Smooth muscle cell of the brain vasculature (primary cell): Measurements from ENCODE around the gene SESN2.

Experiments
- DNase-seq: peaks from one replicate; pipeline ENCODE4 v3.0.0-alpha.2; 2012; ENCODE audit warnings: low read depth, low spot score

The SESN2 gene, protein sequence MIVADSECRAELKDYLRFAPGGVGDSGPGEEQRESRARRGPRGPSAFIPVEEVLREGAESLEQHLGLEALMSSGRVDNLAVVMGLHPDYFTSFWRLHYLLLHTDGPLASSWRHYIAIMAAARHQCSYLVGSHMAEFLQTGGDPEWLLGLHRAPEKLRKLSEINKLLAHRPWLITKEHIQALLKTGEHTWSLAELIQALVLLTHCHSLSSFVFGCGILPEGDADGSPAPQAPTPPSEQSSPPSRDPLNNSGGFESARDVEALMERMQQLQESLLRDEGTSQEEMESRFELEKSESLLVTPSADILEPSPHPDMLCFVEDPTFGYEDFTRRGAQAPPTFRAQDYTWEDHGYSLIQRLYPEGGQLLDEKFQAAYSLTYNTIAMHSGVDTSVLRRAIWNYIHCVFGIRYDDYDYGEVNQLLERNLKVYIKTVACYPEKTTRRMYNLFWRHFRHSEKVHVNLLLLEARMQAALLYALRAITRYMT

DNA sequence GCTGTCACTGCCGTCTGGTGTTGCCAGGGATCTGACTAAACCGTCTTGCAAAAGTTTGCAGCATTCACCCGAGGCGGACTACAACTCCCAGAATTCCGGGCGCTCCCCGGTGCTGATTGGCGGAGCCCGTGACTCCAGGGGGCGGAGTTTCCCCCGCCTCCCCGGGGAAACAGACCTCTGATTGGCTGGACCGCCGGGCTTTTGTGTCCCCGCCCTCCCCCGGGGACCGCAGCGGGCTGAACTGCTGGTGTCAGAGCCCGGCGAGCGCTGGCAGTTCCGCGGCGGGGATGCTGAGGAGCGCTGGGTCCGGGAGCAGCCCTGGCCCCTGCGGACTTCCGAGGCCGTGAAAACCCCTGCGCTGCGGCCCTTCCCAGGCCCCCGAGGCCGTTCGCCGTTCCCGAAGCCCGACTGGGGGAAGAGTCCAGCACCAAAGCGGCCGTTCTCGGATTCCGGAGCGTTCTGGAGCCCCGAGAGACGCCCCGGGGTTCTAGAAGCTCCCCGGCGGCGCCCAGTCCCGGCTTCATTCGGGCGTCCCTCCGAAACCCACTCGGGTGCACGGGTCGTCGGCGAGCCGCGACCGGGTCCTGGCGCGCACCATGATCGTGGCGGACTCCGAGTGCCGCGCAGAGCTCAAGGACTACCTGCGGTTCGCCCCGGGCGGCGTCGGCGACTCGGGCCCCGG is at the start of gene SESN2:
SESN2 (plus strand) TSS at position 267 of the 682 bp plus-strand sequence; CDS start at position 597, 330 bp downstream.
- peak; percentile 96 for DNase-seq

DNA sequence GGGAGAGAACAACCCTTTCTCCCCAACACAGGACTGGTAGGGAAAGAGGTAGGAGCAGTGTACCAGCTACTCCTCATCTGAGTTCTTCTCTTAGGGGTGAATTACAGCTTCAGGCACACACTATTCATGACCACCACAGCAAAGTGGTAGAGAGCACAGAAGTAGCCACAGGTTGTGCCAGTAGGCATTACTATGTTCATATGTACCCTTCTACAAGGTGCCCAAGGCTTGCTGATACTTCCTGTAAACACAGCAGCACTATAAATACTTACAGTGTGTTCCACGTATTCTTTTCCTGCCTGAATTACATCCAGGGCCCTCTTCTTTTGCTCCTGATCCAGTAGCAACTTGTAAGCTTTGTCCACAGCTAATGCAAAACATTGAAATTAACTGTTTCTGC is 49.6 kb upstream of the SESN2 start:
- no peak for DNase-seq

DNA sequence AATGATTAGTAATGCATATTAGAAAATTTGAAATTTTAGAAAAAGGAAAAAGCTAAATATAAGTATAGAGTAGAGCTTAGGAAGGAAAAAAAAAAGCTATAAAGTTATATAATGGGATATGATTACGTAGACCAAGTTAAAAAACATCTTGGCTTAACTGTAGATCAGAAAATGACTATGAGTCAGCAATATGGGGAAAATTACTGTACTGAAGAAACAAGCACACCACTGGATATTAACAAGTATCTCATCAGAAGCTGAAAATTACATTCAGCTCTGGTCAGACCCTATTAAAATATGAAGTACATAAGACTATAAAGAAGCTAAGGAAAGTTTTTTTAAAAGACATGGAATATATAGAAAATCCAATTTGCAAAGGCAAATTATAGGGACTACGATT is 46.0 kb upstream of the SESN2 start:
- DNase-seq: no peak

DNA sequence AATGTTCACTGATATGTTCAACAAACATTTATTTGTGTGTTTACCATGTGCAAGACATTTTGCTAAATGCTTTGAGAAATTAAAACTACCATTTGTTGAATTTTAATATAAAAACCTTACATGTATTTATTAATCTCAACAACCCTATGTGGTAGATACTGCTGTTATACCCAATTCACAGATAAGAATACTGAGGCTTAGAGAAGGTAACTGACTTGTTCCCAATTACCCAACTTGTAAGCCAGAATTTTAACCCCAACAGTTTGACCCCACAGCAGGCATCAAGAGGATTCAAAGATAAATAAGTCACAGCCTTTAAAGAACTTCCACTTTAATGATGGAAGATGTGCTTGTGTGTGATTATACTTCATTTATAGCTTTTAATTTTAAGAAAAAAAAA is 30.2 kb upstream of the SESN2 start:
- no peak for DNase-seq

DNA sequence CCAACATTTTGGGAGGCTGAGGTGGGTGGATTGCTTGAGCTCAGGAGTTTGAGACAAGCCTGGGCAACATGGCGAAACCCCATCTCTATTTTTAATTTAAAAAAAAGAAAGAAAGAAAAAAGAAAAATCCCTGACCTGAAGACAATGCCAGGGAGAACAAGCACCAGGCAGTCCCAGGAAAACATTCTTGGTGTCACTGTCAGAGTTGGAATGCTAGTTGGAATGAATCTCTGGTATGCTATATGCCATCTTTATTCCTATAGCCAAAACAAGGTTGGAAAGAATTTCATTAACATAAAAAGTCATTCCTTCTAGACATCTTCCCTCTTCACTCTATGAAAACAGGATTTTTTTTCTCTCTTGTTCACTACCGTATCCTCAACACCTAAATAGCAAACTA is 29.3 kb upstream of the SESN2 start:
- no peak for DNase-seq

DNA sequence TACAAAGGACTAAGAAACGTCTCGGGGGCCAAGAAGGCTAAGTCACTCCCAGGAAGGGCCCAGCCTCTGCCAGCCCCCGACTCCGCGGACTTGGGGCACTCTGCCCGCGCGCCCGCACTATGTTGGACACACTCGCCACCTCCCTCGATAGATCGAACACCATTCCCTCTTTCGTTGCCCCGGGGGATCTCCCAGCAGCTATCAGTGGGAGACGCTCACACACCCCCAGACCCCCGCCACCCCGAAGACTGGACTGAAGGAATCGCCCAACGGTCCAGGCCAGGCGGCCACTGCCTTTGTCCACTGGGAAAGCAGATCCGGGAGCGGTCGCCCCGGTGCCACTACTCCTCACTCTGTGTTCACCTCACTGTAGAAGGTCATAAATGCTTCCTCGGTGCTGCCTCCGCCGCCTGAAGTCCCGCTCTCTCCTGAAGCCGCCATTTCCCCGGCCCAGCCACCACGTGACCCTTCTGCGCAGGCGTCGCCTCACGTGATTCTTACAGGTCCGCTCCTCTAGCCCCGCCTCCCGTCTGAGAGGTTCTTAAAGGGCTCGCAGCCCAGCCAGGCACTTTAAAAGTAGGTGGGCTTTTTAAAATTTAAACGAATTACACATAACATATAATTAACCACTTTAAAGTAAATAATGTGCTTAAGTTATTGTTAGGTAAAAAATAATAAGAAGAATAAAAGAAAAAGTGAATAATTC is 26.6 kb upstream of the SESN2 start, which contains the start of gene DNAJC8:
DNAJC8 (minus strand) TSS at position 472 of the 706 bp plus-strand sequence; CDS start at position 441, 31 bp downstream.
- DNase-seq: peak; percentile 85

DNA sequence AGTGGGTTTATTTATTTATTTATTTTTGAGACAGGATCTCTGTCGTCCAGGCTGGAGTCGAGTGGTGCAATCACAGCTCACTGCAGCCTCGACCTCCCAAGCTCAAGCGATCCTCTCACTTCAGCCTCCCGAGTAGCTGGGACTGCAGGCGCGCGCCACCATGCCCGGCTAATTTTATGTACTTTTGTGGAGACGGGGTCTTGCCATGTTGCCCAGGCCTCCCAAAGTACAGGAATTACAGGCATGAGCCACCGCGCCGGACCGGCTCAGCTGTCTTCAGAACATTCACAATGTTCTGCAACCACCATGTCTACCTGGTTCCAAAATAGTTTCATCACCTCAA is 26.1 kb upstream of the SESN2 start:
- DNase-seq: no peak

DNA sequence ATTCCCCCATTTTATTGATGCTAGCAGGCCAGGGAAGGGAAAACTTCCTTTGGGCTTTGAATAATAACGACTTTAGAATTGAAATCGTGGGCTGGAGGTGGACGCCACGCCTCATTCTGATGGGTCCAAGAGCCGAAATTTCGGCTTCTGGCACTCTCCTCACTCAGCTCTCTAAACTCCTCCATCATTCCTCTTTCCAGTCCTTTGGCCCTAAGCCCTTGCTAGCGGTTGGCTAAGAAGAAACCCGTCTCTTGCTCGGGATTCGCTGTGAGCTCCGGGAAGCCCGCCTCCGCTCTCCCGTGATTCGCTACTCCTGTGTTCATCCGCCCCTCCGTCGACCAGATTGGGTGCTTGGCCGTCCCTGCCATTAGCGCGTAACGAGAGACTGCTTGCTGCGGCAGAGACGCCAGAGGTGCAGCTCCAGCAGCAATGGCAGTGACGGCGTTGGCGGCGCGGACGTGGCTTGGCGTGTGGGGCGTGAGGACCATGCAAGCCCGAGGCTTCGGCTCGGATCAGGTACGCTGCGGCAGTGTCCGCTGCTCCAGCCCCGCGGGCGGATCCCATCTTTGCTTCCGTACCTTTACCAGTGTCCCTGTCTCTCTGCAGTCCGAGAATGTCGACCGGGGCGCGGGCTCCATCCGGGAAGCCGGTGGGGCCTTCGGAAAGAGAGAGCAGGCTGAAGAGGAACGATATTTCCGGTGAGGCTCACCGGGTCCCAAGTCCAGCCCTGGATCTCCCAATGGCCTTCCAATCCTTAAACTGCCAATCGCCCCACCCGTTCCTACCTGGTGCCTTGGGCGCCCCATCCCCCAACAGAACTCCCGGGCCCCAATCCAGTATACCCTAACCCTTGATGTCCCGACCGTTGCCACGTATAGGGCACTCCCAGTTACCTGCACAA is 23.3 kb upstream of the SESN2 start, which contains the start of gene ATP5IF1:
ATP5IF1 (plus strand) TSS at position 370 of the 901 bp plus-strand sequence; CDS start at position 430, 60 bp downstream.
- DNase-seq: peak; percentile 93

DNA sequence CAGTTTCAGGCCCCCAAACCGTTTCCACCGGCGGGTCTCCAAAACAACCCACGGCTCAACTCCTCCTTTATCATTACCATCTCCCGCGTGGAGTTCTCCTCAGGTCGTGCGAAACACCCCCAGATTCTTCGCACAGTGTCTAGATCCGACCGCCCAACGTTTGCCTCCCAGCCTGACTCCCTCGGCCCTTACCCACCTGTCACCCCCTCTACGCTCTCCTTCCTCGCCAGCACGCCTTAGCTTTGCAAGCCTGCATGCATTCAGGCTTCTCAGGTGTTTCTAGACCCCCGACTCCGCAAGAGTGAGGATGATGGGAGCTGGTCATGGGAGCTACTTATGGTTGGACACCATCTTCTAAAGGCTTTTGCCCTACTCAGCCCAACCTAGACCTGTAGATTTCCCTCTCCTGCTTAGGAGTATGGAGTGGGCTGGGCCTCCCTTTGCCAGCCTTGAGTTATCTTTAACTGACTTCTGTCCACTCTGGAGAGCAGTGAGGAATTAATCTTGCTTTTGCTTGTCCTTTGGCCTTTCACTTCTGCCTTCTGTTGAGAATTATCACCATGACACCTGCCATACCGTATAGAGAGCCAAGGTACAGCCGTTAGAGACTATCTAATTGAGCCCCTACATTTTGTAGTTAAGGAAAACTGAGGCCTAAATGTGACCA is 22.5 kb upstream of the SESN2 start:
- DNase-seq: no peak

DNA sequence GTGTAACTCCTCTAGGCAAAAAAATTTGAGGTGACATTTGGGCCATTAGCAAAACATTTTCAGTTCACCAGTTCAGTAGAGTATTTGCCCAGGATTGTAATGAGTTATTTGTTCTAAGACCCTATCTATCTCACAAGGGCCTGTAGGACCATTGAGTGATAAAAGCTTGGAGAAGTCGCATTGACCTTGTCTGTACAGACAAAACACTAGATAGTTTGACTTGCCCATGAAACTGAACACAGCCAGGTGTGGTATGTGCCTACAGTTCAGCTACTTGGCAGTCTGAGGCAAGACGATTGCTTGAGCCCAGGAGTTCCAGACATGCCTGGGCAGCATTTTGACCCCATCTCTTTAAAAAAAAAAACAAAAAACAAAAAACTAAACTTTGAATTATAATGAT is 20.3 kb upstream of the SESN2 start:
- DNase-seq: no peak

DNA sequence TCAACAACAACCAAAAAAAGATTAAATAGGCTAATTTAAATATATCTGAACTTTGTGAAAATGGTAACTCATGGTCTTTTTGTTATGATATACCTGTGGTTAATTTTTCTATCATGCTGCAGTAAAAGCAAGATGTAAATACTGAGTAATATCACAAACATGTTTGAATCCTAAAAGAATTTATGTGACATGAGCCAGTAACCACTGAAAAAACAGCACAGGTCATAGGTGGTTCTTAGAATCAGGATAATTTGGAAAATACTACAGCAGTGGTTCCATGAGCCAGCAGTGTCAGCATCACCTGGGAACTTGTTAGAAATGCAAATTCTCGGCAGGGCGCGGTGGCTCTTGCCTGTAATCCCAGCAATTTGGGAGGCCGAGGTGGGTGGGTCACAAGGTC is 19.3 kb upstream of the SESN2 start:
- DNase-seq: no peak

DNA sequence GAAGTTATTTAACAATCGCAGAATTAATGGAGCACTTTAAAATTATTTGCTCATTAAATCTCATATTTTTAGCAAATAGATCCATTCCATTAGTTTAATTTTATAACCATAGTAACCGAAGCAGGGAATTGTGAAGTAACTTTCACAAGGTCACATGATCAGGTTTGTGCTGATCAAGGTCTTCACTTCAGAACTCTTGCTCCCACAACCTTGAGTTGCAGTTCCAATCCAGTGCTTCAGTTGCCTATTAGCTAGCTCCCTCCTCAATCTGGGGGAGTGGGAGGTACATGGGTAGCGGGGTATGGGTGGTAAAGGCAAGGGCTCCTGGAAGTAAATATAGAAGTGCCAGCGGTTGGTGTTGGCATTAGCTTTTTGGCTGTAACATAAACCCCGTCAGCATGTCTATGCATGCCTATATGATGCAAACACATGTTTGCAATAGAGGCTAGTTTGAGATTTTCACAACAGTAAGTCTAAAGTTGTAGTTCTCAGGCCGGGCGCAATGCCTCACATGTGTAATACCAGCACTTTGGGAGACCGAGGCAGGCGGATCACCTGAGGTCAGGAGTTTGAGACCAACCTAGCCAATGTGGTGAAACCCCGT is 17.6 kb upstream of the SESN2 start:
- no peak for DNase-seq

DNA sequence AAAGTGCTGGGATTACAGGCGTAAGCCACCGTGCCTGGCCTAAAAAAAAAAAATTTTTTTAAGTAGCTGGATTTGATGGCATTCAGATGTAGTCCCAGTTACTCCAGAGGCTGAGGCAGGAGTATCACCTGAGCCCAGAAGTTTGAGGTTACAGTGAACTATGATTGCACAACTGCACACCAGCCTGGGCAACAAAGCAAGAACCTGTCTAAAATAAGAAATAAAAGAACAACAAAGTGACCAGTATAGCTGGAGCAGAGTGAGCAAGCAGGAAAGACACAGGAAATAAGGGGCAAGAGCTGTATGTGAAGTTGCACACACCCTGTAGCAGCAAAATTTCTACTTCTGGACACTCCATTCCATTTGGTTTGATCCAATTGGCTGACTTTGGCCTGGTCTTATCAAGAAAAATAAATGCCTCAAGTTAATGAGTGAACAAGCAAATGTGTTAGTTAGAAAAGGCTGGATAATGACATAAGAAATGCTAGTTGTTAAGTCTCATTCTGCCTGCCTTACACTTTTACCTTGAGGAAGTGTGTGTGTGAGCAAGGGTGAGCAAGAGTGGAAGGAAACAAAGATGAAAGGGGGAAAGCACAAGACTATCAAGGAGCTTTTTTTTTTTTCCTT is 15.5 kb upstream of the SESN2 start:
- no peak for DNase-seq

DNA sequence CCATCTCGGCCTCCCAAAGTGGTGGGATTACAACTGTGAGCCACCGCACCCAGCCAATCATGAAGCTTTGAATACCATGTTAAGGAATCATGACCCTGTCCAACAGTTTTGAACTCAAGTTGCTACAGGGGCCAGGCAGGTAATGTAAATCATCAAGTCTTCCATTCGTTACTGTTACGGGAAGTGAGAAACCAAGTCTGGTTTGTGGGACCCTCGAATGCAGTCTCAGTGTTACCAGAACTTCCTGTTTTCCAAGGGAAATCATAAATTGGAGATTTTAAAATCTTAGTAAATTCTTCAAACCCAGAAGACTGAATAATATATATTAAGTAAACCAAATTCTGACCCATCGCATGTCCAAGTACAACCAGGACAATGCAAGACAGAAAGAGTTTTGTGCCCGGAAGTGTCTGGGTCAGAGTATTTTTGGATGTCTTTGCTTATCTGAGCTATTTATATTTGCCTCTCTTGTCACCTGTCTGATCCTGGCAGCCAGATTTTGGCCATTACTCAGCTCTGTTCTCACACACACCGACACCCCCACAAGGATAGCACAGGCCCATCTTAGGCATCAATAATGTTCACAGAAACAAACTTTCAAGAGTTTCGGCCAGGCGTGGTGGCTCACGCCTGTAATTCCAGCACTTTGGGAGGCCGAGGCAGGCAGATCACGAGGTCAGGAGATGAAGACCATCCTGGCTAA is 14.6 kb upstream of the SESN2 start:
- no peak for DNase-seq

DNA sequence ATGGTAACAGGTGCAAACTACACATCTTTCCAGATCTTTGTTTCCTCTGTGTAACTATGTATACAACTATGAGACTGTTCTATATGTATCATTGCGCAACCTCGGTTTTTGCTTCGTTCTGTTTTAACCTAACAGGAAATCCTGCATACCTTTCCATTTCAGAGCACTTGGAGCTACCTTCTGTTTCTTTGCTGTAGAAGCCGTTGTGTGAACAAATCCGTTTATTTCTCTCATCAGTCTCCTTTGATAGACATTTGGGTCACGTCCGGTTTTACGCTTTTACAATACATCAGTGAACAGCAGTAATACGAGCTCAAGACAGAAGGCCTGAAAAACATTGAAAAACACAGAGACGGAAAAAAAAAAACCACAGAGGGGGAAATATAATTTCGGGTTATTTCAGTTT is 12.9 kb upstream of the SESN2 start:
- no peak for DNase-seq

DNA sequence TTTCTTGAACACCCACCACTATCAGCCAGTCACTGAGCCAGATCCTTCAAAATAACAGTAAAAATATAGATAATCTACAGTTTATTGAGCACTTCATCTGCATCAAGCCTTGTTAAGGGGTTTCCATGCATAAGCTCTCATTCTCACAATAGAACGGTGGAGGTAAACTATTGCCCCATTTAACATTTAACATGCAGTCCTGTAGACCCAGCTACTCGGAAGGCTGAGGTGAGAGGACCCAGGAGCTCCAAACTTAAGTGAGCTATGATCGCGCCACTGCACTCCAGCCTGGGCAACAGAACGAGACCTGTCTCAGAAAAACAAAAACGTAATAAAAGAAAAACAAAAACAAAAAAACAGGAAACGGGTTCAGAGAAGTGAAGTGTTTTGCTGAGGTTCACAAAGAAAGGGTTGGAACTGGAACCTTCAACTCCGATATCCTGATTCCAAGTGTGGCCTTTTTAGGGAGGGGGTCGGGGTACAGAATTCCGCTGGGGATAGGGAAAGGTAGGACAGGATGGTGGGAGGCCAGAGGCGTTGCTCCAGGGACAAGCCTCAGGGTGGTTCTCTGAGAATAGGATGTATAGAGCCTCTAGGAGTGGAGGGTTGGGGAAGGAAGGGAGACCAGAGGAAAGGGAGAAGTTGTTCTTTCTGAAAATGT is 11.6 kb upstream of the SESN2 start:
- DNase-seq: no peak

DNA sequence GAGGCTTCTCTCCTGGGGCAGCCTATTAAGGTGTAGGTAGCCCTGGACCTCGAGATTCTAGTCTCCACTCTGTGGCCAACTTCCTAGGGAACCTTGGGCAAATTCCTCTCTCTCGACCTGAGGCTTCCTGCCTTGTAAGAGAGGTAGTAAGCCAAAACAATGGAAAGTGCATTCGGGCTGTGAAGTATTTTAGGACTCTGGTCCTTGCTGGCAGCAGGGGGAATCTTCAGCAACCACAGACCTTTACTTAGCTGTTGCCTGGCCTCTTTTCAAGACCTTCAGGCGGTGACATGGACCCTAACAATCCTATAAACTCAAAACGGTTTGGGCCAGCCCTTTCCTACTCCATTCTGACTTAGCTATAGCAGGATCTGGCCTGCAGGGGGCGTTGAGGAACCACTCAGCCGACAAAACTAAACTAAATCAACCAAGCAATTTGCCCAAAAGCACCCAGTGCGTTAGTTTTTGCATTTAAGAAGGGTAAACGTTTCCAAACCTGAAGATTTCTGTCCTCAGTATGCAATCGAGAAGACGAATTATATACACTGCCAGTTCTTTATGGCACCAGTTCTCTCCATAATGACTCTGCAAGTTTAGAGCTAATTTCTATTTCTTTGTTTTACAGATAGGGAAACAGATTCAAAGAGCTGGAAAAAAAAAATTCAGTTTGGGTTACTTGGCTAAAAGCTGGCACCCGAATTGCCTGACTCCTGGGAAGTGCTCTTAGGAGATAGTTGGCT is 10.9 kb upstream of the SESN2 start:
- DNase-seq: peak; percentile 46
